GM19438 (cell line): Measurements from ENCODE around the gene PARP12.
"Not testable (repeated sequence)": the region's sequence is repeated elsewhere in the genome, so short reads cannot be mapped to it uniquely, and the experiment has no call there.

Source experiments
- ATAC-seq: cut with Tn5 transposase; IDR thresholded peaks from one replicate; pipeline ENCODE4 v1.9.1; 2021; ENCODE audit warnings: low read depth; ENCODE audit not compliant: unreplicated experiment

PARP12 gene

GRCh38 chr7:140062528-140063299 is at the start of gene PARP12:
Gene PARP12 (minus strand): TSS chr7:140062951. CDS start chr7:140062847, 104 bp downstream.
- peak; percentile 90 for ATAC-seq

DNA sequence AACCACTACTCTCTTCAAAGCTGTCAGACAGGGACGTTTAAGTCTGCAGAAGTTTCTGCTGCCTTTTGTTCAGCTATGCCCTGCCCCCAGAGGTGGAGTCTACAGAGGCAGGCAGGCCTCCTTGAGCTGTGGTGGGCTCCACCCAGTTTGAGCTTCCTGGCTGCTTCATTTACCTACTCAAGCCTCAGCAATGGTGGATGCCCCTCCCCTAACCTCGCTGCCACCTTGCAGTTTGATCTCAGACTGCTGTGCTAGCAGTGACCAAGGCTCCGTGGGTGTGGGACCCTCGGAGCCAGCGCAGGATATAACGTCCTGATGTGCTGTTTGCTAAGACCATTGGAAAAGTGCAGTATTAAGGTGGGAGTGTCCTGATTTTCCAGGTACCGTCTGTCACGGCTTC is 46.0 kb upstream of the PARP12 start:
- not testable (repeated sequence) for ATAC-seq

GRCh38 chr7:140096459-140096858 is 33.7 kb upstream of the PARP12 start:
- ATAC-seq: no peak

GRCh38 chr7:140093375-140093774 is 30.6 kb upstream of the PARP12 start:
- no peak for ATAC-seq

- no peak for ATAC-seq
Measured at GRCh38 chr7:140085447-140085846, 22.7 kb upstream of the PARP12 start.

DNA sequence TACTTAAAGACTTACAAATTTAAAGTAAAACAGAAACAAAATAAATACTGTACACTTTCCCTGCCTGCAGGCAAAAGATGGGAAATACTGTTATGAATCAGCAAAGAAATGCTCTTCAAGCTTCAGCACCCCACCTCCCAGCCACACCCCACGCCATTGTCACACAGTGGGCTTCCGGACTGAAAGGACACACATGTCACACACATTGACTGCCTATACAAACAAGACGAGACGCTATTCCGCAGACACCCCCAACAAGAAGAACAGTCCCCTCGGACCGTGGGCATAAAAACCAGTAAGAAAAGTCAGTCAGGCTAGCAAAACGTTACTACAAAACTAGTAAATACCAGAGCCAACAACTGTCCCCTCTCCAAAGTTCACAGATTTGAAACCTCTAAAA is 22.2 kb upstream of the PARP12 start:
- ATAC-seq: peak; percentile 94

- no peak for ATAC-seq
Measured at GRCh38 chr7:140084142-140084655, 21.4 kb upstream of the PARP12 start.

- ATAC-seq: no peak
Measured at GRCh38 chr7:140082770-140083169, 20.0 kb upstream of the PARP12 start.

DNA sequence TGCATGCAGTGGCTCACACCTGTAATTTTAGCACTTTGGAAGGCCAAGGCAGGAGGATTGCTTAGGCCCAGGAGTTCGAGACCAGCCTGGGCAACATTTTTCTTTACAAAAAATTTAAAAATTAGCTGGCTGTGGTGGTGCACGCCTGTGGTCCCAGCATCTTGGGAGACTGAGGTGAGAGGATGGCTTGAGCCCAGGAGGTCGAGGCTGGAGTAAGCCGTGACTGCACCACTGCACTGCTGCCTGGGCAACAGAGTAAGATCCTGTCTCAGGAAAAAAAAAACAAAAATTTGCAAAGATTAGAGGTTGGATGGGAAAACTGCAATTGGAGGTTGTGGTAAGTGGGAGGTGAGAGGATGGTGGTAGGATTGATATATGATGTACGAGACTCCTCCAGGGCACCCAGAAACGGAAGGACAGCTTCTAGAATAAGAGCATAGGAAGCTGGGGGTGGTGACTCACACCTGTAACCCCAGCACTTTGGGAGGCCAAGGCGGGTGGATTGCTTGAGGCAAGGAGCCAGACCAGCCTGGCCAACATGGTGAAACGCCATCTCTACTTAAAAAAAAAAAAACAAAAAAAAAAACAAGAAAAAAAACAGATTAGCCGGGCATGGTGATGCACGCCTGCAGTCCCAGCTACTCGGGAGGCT is 19.1 kb upstream of the PARP12 start:
- no peak for ATAC-seq

DNA sequence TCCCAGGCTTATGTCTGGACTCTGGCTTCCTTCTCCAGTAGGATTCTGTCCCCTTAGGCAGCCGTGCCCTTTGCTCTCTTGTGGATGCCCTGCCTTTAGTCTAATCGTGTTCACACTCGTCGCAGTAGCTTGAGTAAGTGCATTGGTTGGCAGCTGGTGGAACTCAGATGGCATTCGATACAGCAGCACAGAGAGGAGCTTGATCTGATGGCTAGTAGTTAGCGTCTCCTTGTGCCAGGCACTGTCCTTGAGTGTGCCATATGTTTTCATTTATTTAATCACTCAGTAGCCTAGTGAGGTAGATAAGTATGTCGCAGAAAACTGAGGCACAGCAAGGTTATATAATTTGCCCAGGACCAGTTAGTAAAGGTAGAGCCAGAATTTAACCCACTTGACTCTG is 18.2 kb upstream of the PARP12 start:
- ATAC-seq: no peak

DNA sequence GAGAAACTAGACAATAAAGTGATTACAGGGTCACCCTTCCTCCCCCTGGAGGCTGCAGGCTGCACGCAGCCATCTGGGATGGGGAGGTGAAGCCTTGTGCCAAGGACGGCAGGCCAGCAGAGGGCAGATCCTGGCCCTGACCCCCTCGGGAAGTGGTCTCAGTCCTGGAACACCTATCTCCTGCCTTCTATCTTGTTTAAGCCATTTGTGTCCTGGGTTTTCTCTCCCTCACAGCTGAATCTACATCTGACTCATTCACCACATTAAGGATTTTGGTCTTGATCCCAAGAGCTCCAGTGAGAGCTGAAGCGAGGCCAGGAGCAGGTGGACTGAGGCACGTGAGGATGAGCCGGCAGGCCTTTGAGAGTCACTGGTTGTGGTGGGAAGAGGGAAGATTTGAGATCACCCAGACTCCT is 16.4 kb upstream of the PARP12 start:
- ATAC-seq: no peak

GRCh38 chr7:140078392-140078791 is 15.6 kb upstream of the PARP12 start:
- ATAC-seq: no peak

- ATAC-seq: no peak
Measured at GRCh38 chr7:140074780-140075179, 12.0 kb upstream of the PARP12 start.

DNA sequence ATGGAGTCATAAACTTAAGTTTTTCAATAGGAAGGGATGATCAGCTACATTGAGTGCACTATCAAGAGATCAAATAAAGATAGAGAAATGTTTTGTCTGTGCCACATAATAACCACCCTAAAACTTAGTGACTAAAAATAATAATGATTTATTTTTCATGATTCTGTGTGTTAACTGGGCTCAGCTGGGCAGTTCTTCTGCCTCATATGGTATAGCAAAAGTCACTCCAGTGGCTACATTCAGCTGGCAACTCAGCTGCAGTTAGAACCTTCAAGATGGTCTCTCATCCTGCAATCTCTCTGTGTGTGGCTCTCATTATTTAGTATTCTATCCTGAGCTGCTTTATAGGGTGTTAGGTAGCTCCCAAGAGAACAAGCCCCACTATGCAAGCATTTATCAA is 7.8 kb upstream of the PARP12 start:
- no peak for ATAC-seq

DNA sequence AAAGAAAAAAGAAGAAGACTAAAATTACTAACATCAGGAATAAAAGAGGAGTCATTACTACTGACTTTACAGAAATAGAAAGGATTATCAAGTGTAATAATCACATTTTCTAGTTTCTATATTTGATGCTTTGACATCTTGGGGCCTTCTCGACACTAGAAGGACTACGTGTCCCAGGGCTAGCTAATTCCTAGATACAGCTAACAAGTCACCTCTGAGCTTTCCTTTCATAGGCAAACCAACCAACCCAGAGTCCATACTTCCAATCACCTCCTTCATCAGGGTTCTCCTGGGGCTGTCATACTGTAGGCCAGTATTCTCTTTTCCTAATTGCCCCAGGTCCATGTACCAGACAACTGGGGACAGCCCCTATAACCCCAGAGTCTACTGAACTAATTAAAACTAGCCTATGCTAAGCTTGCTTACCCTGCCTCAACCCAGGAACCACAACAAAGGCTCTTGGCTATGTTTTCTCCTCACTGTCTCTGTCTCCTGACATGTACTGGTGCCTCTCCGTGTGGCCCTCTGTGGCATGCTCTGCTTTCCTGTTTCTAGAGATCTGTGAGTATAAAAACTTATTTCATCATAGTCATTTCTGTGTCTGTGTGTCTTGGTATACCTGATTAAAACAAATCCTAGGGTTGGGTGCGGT is 6.7 kb upstream of the PARP12 start:
- ATAC-seq: no peak

DNA sequence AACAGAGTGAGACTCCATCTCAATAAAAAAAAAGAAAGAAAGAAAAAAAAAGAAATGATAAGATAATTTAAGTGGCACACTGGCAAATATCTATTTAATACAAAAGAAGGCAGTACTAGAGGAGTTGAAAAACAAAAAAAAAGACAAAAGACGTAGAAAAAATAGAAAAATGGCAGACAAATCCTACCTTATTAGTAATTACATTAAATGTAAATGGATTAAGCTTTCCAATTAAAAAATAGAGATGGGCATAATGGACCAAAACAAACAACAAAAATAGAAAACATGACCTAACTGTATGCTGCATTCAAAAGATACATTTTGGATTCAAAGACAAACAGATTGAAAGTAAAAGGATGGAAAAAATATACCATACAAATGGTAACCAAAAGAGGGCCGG is 5.3 kb upstream of the PARP12 start:
- no peak for ATAC-seq

- ATAC-seq: no peak
Measured at GRCh38 chr7:140067052-140067451, 4.3 kb upstream of the PARP12 start.

GRCh38 chr7:140062118-140062527 is 628 bp downstream of the PARP12 start:
- ATAC-seq: peak; percentile 18

DNA sequence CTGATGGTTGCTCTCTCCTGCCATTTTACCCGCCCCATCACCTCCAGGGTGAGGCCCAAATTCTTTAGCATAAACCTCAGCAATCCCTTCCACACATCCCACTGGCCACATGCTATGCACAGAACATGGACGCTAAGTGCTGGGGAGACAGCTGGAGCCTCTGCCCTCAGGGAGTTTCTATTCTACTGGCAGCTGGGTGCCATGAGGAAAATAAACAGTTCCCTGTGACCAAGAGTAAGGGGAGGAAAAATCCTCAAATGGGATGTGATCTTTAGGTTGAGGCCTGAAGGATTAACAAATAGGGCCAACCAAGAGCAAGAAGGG is 1.2 kb downstream of the PARP12 start:
- no peak for ATAC-seq

DNA sequence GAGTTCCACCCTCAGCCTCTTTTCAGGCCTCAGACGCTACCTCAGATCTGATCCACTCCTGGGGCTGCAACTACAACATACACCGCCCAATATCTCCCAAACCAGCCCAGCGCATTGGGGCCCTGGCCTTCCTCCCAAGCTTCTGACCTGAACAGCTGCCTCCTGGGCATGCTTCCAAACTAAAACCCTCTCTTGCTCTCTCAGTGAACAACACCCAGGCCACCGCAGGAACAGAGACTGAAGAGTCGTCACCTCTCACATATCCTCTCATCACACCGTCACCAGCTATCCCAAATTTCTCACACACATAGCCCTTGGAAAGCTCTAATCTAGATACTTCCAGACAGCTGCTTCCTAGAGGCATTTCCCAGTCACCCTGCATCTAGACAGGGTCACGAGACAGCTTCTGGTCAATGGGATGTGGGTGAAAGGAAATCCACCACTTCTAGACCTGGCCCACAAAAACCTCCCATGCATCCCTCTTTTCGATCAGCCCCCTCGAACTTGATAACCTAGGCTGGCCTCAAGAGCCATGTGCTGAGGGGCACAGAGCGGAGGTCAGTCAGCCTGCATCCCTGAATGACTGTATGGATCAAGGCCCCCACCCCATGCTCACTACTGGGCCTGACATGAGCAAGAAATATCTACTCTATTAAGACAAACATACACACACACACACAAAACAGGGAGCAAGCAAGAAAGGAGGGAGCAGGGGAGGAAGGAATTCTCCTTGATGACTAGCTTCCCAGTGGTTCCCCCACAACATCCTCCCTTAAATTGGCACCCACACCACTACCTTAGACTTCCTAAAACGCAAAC is 1.8 kb downstream of the PARP12 start:
- no peak for ATAC-seq

GRCh38 chr7:140060243-140060630 is 2.5 kb downstream of the PARP12 start:
- ATAC-seq: no peak
